Prostate gland (tissue), 2 donors: ENCODE results near the gene HIPK1. TPM values are rescaled to one million over a fixed set of nuclear protein-coding genes. Genes with fewer than 3 reads are reported as not detected.

Experiments
- DNase-seq: peaks from one replicate; pipeline ENCODE4 v3.0.0-alpha.2; 2019; ENCODE audit warnings: low spot score
- H3K27ac ChIP-seq, 2 donors: fragments of 200-600 bp; sonication (generic); 2 replicates each; pipeline ENCODE4 v1.5.1; 2017 to 2019
- H3K27me3 ChIP-seq: fragments of 200-600 bp; sonication (generic); replicated peaks from 2 replicates; pipeline ENCODE4 v1.5.1; 2019; ENCODE audit not compliant: insufficient read depth
- H3K36me3 ChIP-seq, 2 donors: fragments of 200-600 bp; sonication (generic); 1 replicate in 1 of 2; 2 replicates in 1 of 2; pipeline versions ENCODE4 v1.5.1 to v1.8.1; 2017 to 2019
- H3K4me1 ChIP-seq: fragments of 200-600 bp; sonication (generic); replicated peaks from 2 replicates; pipeline ENCODE4 v1.5.1; 2019
- H3K4me3 ChIP-seq, 2 donors: fragments of 200-600 bp; sonication (generic); 2 replicates each; pipeline ENCODE4 v1.5.1; 2017 to 2019
- H3K9me3 ChIP-seq: fragments of 200-600 bp; sonication (generic); 2 replicates; pipeline ENCODE4 v1.5.1; 2017
- POLR2A ChIP-seq: fragments of 450-650 bp; IDR thresholded peaks from one replicate; pipeline ENCODE4 v1.6.1; 2016; ENCODE audit warnings: antibody characterized with exemption, mild to moderate bottlenecking
- POLR2AphosphoS5 ChIP-seq: sonication (generic); formaldehyde crosslinking; IDR thresholded peaks from one replicate; pipeline ENCODE4 v1.6.1; 2017; ENCODE audit warnings: antibody characterized with exemption
- WGBS: methylation state at CpG from one replicate; pipeline ENCODE4 v1.1.5; 2018; 5-methylcytosine and 5-hydroxymethylcytosine counted together
- intact Hi-C: fragments of 100-400 bp; cut with DNase I; formaldehyde crosslinking; loops from one replicate; pipeline ENCODE4 v1.14.2; 2022
- total RNA-seq, 2 donors: library from RNA; depleted of rRNA; stranded (reverse); fragments of >200 nt; gene quantifications; one replicate each; pipeline ENCODE4 v1.1.0, GENCODE V29; 2016
- TF ChIP-seq, protein P1 (sequence below), 4 experiments: fragments of 200-600 bp in 2 of 4; fragments of 450-650 bp in 2 of 4; sonication (generic) in 2 of 4; IDR thresholded peaks; 1 replicate in 3 of 4; 2 replicates in 1 of 4; pipeline ENCODE4 v1.5.1; 2016 to 2019; ENCODE audit warnings: antibody characterized with exemption in 4 of 4, mild to moderate bottlenecking in 2 of 4, moderate library complexity in 2 of 4

Gene HIPK1
- total RNA-seq, result 10 to 100 TPM; 43.5 to 76.3 TPM

DNA sequence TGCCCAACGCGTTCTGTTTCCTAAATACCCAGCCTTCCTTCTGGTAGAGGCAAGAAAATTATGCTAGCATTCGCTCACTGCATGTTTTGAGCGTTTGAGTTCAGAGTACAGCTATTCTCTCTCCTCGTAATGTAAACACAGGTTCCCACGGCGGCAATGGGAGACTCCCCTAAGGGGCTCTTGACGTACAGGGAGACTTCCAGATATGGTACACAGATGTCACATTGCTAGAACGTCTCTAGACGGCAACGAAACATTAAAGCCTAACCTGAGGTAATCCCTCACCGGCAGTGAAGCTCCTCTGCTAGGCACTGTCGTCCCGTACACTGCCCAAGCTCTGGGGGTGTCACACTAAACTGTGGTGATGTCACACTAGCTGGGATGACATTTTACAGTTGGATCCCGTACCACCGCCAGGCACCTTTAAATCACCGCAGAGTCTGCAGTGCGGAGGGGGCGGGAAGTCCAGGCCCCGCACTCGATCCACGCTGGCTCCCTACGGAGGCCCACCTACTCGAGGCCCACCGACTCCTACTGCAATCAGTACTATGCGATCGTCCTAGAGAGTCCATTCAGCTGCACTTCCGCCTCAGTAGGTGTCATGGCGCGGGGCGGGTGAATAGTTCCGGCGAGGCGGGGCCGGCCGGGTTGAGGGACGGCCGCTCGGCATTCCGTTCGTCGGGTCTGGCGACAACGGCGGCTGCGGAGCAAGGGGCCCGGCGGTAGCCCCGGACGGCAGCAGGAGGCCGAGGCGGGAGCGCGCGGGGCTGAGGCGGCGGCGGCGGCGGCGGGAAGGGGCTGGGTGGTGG, at the start of gene HIPK1:
HIPK1 (plus strand) TSS at position 384 of the 809 bp plus-strand sequence.
- no peaks in the 10 kb centered on the region for H3K9me3 ChIP-seq
- H3K4me1 ChIP-seq, result no peaks in the 10 kb centered on the region
- DNase-seq, result peak; percentile 91
- TF ChIP-seq POLR2A (peak; percentile 61), POLR2AphosphoS5 (peak; percentile 86)
- TF ChIP-seq, protein P1, sequence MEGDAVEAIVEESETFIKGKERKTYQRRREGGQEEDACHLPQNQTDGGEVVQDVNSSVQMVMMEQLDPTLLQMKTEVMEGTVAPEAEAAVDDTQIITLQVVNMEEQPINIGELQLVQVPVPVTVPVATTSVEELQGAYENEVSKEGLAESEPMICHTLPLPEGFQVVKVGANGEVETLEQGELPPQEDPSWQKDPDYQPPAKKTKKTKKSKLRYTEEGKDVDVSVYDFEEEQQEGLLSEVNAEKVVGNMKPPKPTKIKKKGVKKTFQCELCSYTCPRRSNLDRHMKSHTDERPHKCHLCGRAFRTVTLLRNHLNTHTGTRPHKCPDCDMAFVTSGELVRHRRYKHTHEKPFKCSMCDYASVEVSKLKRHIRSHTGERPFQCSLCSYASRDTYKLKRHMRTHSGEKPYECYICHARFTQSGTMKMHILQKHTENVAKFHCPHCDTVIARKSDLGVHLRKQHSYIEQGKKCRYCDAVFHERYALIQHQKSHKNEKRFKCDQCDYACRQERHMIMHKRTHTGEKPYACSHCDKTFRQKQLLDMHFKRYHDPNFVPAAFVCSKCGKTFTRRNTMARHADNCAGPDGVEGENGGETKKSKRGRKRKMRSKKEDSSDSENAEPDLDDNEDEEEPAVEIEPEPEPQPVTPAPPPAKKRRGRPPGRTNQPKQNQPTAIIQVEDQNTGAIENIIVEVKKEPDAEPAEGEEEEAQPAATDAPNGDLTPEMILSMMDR (IDR thresholded peaks at IDR 0.05), result peak in 2 of 4 experiments; percentile 10 to 27
- peak within 1 kb of the TSS; percentile 92 to 95 for H3K27ac ChIP-seq
- under 1% methylated on average over 48 of the region's 61 CpGs for WGBS
- H3K27me3 ChIP-seq, result no peaks in the 10 kb centered on the region
- intact Hi-C loops, result loop anchor here (1.0 kb wide), 1 partner anchor 24 kb away; the partner anchor contains the start of gene DCLRE1B
- H3K4me3 ChIP-seq, result peak within 1 kb of the TSS; percentile 82 to 96
- no peaks in the 10 kb centered on the region for H3K36me3 ChIP-seq

DNA sequence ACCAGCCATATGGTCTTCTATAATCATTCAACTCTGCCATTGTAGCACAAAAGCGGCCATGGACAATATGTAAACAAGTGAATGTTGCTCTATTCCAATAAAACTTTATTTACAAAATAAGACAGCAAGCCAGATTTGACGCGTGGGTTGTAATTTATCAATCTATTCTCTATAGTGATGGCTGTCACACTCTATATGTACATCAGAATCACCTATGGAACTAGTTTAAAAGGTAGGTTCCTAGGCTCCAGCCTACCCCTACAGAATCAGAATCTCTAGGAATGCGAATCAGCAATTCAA, 49.4 kb upstream of the HIPK1 start:
- intact Hi-C loops, result no loop called here
- H3K9me3 ChIP-seq, result no peaks in the 10 kb centered on the region
- no peak overlapping the region for H3K27ac ChIP-seq
- H3K27me3 ChIP-seq, result no peaks in the 10 kb centered on the region
- H3K36me3 ChIP-seq, result no peaks in the 10 kb centered on the region
- no peaks in the 10 kb centered on the region for H3K4me1 ChIP-seq
- no peak for DNase-seq
- TF ChIP-seq, protein P1 (IDR thresholded peaks at IDR 0.05), result no peak
- TF ChIP-seq POLR2A, result no peak
- H3K4me3 ChIP-seq, result no peak overlapping the region
- WGBS, result 84% methylated on average over 4 of the region's 4 CpGs

DNA sequence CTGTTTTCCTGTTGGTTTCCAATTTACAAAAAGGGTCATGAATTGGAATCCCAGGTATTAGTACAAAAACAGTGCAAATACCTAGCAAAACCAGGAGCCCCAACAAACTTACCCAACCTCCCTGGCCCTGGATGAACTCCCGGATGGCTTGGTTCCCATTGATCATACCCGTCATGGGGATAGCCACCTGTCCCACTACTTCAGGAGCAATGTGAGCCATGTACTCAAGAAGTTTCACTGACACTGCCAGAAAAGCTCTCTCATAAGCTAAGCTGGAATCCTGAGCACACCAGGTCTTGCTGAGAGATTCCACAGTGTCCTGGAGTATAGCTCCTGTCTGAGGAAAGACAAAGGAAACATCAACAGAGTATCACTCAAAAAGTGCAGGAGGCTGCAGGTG, 47.5 kb upstream of the HIPK1 start:
- no peak overlapping the region for H3K27ac ChIP-seq

DNA sequence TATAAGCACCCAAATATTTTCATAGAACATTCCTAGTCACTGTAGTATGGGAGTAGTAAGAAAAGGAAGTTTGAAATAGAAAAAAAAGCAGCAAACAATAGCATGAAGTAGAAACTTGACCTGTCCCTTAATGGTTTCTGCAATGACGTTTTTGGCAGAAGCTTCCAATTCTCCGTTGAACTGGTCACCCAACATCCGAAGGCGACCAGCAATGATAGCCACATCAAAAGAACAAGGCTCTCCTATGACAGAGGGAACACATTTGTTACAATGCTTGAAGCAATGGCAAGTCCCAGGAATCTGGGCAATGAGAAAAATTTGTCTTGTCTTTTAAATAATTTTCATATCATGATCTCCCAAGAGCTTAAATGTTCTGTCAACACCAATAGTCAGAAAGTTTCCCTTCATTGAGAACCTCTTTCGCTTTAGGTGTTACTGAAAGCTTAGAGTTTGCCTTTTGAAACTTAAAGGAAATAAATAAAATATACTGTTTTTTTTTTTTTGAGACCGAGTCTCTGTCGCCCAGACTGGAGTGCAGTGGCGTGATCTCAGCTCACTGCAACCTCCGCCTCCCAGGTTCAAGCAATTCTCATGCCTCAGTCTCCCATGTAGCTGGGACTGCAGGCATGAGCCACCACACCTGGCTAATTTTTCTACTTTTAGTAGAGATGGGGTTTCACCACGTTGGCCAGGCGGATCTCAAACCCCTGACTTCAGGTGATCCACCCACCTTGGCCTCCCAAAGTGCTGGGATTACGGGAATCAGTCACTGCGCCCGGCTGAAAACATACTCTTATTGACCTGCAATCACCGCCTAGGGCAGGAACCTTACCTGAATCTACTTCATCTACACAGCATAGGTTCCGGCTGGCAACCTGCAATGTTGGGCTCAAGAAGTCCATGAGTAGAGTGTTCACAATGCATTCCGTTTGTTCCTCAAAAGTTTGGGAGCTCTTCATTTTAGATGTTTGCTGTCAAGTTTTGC, 42.4 kb upstream of the HIPK1 start:
- intact Hi-C loops, result no loop called here
- no peaks in the 10 kb centered on the region for H3K36me3 ChIP-seq
- no peaks in the 10 kb centered on the region for H3K4me1 ChIP-seq

More for the DNA sequence above, 47.5 kb upstream of the HIPK1 start:
- 80% methylated on average over 2 of the region's 2 CpGs for WGBS
- no peaks in the 10 kb centered on the region for H3K27me3 ChIP-seq
- intact Hi-C loops, result no loop called here
- H3K4me1 ChIP-seq, result no peaks in the 10 kb centered on the region
- DNase-seq, result no peak
- no peak overlapping the region for H3K4me3 ChIP-seq
- H3K36me3 ChIP-seq, result no peaks in the 10 kb centered on the region
- TF ChIP-seq POLR2A, result no peak
- TF ChIP-seq POLR2AphosphoS5, result no peak
- TF ChIP-seq, protein P1 (IDR thresholded peaks at IDR 0.05), result no peak
- H3K9me3 ChIP-seq, result no peaks in the 10 kb centered on the region

More for the DNA sequence above, 42.4 kb upstream of the HIPK1 start:
- TF ChIP-seq, protein P1 (IDR thresholded peaks at IDR 0.05), result no peak
- DNase-seq, result no peak
- WGBS, result 86% methylated on average over 17 of the region's 17 CpGs
- no peaks in the 10 kb centered on the region for H3K9me3 ChIP-seq
- H3K27me3 ChIP-seq, result no peaks in the 10 kb centered on the region
- H3K4me3 ChIP-seq, result no peak overlapping the region
- H3K27ac ChIP-seq, result no peak overlapping the region
